Measurements from ENCODE around the gene CHKA. TPM values are rescaled to one million over a fixed set of nuclear protein-coding genes. Genes with fewer than 3 reads are reported as not detected.

Gene CHKA
- total and polyA plus RNA-seq, 2 experiments from 2014 or later, result 37.1 to 94.4 TPM

DNA sequence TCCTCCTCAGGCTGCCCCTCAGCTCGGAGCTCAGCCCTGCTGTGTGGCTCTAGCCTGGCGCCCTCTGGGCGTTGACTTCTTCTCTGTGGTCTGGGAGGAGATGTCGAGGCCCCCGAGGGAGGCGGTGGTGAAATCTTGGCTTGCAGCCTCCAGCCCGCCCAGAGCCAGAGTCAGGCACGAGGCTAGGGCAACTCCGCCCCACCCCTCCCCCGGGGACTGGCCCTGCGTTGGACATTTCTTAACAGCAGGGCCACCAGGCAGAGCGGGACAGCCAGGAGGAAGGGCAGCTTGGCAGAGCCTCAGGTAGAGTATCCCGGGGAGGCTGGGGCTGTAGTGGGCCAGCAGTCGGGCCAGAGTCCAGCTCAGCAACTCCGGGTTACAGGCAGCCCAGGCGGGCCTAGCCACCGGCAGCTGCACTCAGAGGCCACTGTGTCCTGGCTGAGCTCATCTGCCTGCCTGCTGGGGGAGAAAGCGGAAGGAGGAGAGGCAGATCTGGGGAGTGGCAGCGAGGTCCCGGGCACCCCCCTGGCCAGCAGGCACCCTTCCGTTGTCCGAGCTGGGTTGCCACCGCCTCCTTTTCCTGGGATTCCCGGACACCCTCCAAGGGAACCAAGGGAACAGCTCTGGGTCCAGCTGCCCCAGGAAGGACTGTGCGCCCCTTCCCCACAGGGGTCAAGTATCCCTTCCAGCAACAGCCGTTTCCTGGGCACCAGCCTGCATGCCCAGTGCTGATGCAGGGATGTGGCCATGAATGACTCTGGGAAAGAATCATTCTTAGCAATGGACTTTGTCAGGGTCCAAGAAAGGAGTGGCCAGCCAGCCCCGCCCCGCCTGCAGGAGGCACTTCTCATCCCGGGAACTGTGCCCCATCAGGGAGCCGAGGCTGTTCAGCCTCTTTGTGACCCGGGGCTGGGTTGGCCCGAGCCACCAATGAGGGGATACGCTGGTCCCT lies 110.8 kb downstream of the CHKA start, which contains the start of gene ALDH3B1:
TSS of gene ALDH3B1 (plus strand) at position 238 of the 952 bp plus-strand sequence. CDS start 4,971 bp downstream, outside the sequence.
- Mint-ChIP-seq H3K36me3 (ENCODE audit: low read depth) (no peaks in the 10 kb centered on the region), H3K27me3 (ENCODE audit: insufficient read depth, low read depth, poor library complexity) (peaks cover 7% of the 10 kb centered on the region), H3K9me3 (no peaks in the 10 kb centered on the region), H3K27ac (no peak within 1 kb of the TSS), H3K4me1 (peaks cover 23% of the 10 kb centered on the region), H3K4me3 (no peak within 1 kb of the TSS; the same call in 2 of the 3 replicates)
- peaks cover 12% of the 10 kb centered on the region for H3K4me1 ChIP-seq (ENCODE audit: insufficient read depth)
- peak within 1 kb of the TSS; percentile 64 for H3K4me2 ChIP-seq
- no peaks in the 10 kb centered on the region for H3K9me2 ChIP-seq (ENCODE audit: insufficient read depth)
- peak within 1 kb of the TSS; percentile 89 for H2AFZ ChIP-seq
- H3F3A ChIP-seq (replicated peaks; ENCODE audit: low read depth), result 0 out of 2 replicates have a peak, but pooled peaks cover 4% of the 10 kb centered on the region
- no peaks in the 10 kb centered on the region for H3K36me3 ChIP-seq (ENCODE audit: insufficient read depth)
- peak; percentile 56 for DNase-seq (ENCODE audit: low spot score)
- no peaks in the 10 kb centered on the region for H3K79me2 ChIP-seq (replicated peaks; ENCODE audit: insufficient read depth)
- no peak within 1 kb of the TSS for H3K27ac ChIP-seq (ENCODE audit: low read depth)
- H3K4me3 ChIP-seq, result no peak within 1 kb of the TSS
- no peaks in the 10 kb centered on the region for H3K27me3 ChIP-seq (ENCODE audit: insufficient read depth)
- TF ChIP-seq, protein P1, sequence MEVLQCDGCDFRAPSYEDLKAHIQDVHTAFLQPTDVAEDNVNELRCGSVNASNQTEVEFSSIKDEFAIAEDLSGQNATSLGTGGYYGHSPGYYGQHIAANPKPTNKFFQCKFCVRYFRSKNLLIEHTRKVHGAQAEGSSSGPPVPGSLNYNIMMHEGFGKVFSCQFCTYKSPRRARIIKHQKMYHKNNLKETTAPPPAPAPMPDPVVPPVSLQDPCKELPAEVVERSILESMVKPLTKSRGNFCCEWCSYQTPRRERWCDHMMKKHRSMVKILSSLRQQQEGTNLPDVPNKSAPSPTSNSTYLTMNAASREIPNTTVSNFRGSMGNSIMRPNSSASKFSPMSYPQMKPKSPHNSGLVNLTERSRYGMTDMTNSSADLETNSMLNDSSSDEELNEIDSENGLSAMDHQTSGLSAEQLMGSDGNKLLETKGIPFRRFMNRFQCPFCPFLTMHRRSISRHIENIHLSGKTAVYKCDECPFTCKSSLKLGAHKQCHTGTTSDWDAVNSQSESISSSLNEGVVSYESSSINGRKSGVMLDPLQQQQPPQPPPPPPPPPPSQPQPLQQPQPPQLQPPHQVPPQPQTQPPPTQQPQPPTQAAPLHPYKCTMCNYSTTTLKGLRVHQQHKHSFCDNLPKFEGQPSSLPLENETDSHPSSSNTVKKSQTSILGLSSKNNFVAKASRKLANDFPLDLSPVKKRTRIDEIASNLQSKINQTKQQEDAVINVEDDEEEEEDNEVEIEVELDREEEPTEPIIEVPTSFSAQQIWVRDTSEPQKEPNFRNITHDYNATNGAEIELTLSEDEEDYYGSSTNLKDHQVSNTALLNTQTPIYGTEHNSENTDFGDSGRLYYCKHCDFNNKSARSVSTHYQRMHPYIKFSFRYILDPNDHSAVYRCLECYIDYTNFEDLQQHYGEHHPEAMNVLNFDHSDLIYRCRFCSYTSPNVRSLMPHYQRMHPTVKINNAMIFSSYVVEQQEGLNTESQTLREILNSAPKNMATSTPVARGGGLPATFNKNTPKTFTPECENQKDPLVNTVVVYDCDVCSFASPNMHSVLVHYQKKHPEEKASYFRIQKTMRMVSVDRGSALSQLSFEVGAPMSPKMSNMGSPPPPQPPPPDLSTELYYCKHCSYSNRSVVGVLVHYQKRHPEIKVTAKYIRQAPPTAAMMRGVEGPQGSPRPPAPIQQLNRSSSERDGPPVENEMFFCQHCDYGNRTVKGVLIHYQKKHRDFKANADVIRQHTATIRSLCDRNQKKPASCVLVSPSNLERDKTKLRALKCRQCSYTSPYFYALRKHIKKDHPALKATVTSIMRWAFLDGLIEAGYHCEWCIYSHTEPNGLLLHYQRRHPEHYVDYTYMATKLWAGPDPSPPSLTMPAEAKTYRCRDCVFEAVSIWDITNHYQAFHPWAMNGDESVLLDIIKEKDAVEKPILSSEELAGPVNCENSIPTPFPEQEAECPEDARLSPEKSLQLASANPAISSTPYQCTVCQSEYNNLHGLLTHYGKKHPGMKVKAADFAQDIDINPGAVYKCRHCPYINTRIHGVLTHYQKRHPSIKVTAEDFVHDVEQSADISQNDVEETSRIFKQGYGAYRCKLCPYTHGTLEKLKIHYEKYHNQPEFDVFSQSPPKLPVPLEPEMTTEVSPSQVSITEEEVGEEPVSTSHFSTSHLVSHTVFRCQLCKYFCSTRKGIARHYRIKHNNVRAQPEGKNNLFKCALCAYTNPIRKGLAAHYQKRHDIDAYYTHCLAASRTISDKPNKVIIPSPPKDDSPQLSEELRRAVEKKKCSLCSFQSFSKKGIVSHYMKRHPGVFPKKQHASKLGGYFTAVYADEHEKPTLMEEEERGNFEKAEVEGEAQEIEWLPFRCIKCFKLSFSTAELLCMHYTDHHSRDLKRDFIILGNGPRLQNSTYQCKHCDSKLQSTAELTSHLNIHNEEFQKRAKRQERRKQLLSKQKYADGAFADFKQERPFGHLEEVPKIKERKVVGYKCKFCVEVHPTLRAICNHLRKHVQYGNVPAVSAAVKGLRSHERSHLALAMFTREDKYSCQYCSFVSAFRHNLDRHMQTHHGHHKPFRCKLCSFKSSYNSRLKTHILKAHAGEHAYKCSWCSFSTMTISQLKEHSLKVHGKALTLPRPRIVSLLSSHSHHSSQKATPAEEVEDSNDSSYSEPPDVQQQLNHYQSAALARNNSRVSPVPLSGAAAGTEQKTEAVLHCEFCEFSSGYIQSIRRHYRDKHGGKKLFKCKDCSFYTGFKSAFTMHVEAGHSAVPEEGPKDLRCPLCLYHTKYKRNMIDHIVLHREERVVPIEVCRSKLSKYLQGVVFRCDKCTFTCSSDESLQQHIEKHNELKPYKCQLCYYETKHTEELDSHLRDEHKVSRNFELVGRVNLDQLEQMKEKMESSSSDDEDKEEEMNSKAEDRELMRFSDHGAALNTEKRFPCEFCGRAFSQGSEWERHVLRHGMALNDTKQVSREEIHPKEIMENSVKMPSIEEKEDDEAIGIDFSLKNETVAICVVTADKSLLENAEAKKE (CRISPR knock-in tag; IDR thresholded peaks at IDR 0.05), result no peak
- TF ChIP-seq EZH2 (IDR thresholded peaks at IDR 0.05; ENCODE audit: low read depth, unreplicated experiment) (no peak), JUNB (IDR thresholded peaks at IDR 0.05; ENCODE audit: unreplicated experiment) (no peak), ZNF331 (CRISPR knock-in tag; IDR thresholded peaks at IDR 0.05; ENCODE audit: low read depth) (no peak), NANOG (IDR thresholded peaks at IDR 0.05; ENCODE audit: borderline replicate concordance) (no peak), EZH2phosphoT487 (IDR thresholded peaks at IDR 0.05; ENCODE audit: unreplicated experiment) (no peak), CREB1 (CRISPR knock-in tag; IDR thresholded peaks at IDR 0.05; ENCODE audit: low read depth) (no peak)
- TF ChIP-seq, protein P2, sequence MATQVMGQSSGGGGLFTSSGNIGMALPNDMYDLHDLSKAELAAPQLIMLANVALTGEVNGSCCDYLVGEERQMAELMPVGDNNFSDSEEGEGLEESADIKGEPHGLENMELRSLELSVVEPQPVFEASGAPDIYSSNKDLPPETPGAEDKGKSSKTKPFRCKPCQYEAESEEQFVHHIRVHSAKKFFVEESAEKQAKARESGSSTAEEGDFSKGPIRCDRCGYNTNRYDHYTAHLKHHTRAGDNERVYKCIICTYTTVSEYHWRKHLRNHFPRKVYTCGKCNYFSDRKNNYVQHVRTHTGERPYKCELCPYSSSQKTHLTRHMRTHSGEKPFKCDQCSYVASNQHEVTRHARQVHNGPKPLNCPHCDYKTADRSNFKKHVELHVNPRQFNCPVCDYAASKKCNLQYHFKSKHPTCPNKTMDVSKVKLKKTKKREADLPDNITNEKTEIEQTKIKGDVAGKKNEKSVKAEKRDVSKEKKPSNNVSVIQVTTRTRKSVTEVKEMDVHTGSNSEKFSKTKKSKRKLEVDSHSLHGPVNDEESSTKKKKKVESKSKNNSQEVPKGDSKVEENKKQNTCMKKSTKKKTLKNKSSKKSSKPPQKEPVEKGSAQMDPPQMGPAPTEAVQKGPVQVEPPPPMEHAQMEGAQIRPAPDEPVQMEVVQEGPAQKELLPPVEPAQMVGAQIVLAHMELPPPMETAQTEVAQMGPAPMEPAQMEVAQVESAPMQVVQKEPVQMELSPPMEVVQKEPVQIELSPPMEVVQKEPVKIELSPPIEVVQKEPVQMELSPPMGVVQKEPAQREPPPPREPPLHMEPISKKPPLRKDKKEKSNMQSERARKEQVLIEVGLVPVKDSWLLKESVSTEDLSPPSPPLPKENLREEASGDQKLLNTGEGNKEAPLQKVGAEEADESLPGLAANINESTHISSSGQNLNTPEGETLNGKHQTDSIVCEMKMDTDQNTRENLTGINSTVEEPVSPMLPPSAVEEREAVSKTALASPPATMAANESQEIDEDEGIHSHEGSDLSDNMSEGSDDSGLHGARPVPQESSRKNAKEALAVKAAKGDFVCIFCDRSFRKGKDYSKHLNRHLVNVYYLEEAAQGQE (IDR thresholded peaks at IDR 0.05; ENCODE audit: unreplicated experiment), result no peak
- TF ChIP-seq, protein P3, sequence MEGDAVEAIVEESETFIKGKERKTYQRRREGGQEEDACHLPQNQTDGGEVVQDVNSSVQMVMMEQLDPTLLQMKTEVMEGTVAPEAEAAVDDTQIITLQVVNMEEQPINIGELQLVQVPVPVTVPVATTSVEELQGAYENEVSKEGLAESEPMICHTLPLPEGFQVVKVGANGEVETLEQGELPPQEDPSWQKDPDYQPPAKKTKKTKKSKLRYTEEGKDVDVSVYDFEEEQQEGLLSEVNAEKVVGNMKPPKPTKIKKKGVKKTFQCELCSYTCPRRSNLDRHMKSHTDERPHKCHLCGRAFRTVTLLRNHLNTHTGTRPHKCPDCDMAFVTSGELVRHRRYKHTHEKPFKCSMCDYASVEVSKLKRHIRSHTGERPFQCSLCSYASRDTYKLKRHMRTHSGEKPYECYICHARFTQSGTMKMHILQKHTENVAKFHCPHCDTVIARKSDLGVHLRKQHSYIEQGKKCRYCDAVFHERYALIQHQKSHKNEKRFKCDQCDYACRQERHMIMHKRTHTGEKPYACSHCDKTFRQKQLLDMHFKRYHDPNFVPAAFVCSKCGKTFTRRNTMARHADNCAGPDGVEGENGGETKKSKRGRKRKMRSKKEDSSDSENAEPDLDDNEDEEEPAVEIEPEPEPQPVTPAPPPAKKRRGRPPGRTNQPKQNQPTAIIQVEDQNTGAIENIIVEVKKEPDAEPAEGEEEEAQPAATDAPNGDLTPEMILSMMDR (conservative IDR thresholded peaks at IDR 0.05; ENCODE audit: low read depth in 2 of 2), result peak in 1 of 2 experiments; percentile 21; a peak in 1 of 4 replicates
- H4K20me1 ChIP-seq (replicated peaks; ENCODE audit: insufficient read depth), result no peaks in the 10 kb centered on the region
- peak; percentile 70 for ATAC-seq
